HEK293T (cell line): ENCODE results near the gene ENPEP.
"Not testable (repeated sequence)": the region's sequence is repeated elsewhere in the genome, so short reads cannot be mapped to it uniquely, and the experiment has no call there.

ENCODE experiments used
- ARNT ChIP-seq: fragments of 450-650 bp; IDR thresholded peaks from 2 replicates; pipeline ENCODE4 v1.6.1; 2017; ENCODE audit warnings: mild to moderate bottlenecking
- BHLHE40 ChIP-seq: fragments of 450-650 bp; IDR thresholded peaks from 2 replicates; pipeline ENCODE4 v1.6.1; 2016; ENCODE audit warnings: mild to moderate bottlenecking, moderate library complexity, borderline replicate concordance
- CTBP1 ChIP-seq: fragments of 450-650 bp; IDR thresholded peaks from 2 replicates; pipeline ENCODE4 v1.6.1; 2016; ENCODE audit warnings: borderline replicate concordance
- ELF4 ChIP-seq: fragments of 450-650 bp; IDR thresholded peaks from 2 replicates; pipeline ENCODE4 v1.6.1; 2017; ENCODE audit warnings: antibody characterized with exemption
- FOXA1 ChIP-seq: fragments of 450-650 bp; IDR thresholded peaks from 2 replicates; pipeline ENCODE4 v1.6.1; 2016; ENCODE audit warnings: mild to moderate bottlenecking
- FOXK2 ChIP-seq: fragments of 450-650 bp; IDR thresholded peaks from 2 replicates; pipeline ENCODE4 v1.6.1; 2016; ENCODE audit warnings: mild to moderate bottlenecking
- FOXM1 ChIP-seq: fragments of 450-650 bp; IDR thresholded peaks from 2 replicates; pipeline ENCODE4 v1.6.1; 2017; ENCODE audit warnings: mild to moderate bottlenecking, borderline replicate concordance
- HDGF ChIP-seq: fragments of 450-650 bp; IDR thresholded peaks from 2 replicates; pipeline ENCODE4 v1.6.1; 2017; ENCODE audit warnings: antibody characterized with exemption, borderline replicate concordance
- LEF1 ChIP-seq: fragments of 450-650 bp; IDR thresholded peaks from 2 replicates; pipeline ENCODE4 v1.6.1; 2017; ENCODE audit warnings: mild to moderate bottlenecking, borderline replicate concordance
- NFRKB ChIP-seq: fragments of 450-650 bp; IDR thresholded peaks from 2 replicates; pipeline ENCODE4 v1.6.1; 2016; ENCODE audit warnings: mild to moderate bottlenecking, moderate library complexity
- SUZ12 ChIP-seq: fragments of 450-650 bp; IDR thresholded peaks from 2 replicates; pipeline ENCODE4 v1.6.1; 2016; ENCODE audit warnings: mild to moderate bottlenecking
- ZNF384 ChIP-seq: fragments of 450-650 bp; IDR thresholded peaks from 2 replicates; pipeline ENCODE4 v1.6.1; 2016
- TF ChIP-seq, protein P1 (sequence below): fragments of 450-650 bp; IDR thresholded peaks from 2 replicates; pipeline ENCODE4 v1.6.1; 2016

DNA sequence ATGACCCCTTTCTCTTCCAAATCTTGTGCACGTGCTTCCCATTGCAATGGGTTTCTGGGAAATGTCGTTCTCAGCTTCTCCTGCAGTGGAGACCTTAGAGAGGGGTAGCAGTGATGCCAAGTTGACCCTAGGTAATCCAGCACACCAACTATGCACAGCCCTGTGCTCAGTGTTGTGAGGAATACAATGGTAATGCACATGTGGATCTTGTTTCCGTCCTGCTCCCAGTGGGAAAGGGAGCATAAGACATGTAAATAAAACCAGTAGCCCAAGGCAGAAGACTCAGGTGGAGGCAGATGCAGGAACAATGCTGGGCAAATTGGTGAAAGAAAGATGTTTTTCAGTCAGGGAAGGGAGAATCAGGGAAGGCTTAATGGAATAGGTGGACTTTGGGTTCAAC lies 38.7 kb upstream of the ENPEP start:
- TF ChIP-seq, protein P1, sequence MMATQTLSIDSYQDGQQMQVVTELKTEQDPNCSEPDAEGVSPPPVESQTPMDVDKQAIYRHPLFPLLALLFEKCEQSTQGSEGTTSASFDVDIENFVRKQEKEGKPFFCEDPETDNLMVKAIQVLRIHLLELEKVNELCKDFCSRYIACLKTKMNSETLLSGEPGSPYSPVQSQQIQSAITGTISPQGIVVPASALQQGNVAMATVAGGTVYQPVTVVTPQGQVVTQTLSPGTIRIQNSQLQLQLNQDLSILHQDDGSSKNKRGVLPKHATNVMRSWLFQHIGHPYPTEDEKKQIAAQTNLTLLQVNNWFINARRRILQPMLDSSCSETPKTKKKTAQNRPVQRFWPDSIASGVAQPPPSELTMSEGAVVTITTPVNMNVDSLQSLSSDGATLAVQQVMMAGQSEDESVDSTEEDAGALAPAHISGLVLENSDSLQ: not testable (repeated sequence)
- not testable (repeated sequence) for TF ChIP-seq ARNT, CTBP1, BHLHE40, SUZ12, ZNF384, NFRKB, FOXK2, ELF4, FOXM1, HDGF, FOXA1, LEF1
